Progenitor cell of endocrine pancreas (in vitro differentiated cells): ENCODE data around the gene HERPUD1. TPM values are rescaled to one million over a fixed set of nuclear protein-coding genes. Genes with fewer than 3 reads are reported as not detected.

Experiments used
- DNase-seq: peaks from one replicate; pipeline ENCODE4 v3.0.0; 2021; ENCODE audit warnings: low spot score; ENCODE audit not compliant: unreplicated experiment
- H3K27ac Mint-ChIP-seq: 2 replicates; pipeline ENCODE4 v1.8.0; 2021; ENCODE audit warnings: mild to moderate bottlenecking, moderate library complexity, mixed read lengths
- H3K27me3 Mint-ChIP-seq: 2 replicates; pipeline ENCODE4 v1.8.0; 2021; ENCODE audit warnings: mixed read lengths
- H3K36me3 Mint-ChIP-seq: 2 replicates; pipeline ENCODE4 v1.8.0; 2022; ENCODE audit warnings: mixed read lengths; ENCODE audit not compliant: insufficient read depth
- H3K4me1 Mint-ChIP-seq: 2 replicates; pipeline ENCODE4 v1.8.0; 2021; ENCODE audit warnings: low read depth, mixed read lengths
- H3K4me3 Mint-ChIP-seq: 2 replicates; pipeline ENCODE4 v1.8.0; 2021; ENCODE audit warnings: low read depth, mild to moderate bottlenecking, moderate library complexity, mixed read lengths
- H3K9me3 Mint-ChIP-seq: 2 replicates; pipeline ENCODE4 v1.8.0; 2021; ENCODE audit warnings: low read depth, mixed read lengths
- CTCF ChIP-seq: fragments of 200-600 bp; sonication (generic); IDR thresholded peaks from one replicate; pipeline ENCODE4 v1.5.0; 2021; ENCODE audit warnings: antibody characterized with exemption, mild to moderate bottlenecking; ENCODE audit not compliant: unreplicated experiment
- total RNA-seq: library from RNA; stranded (reverse); gene quantifications from 2 replicates; pipeline ENCODE4 v1.2.1, GENCODE V29; 2021

HERPUD1 gene
- total RNA-seq, 1 donor from 2014 or later: 70.0 TPM

GRCh38 chr16:56948234-56948633, 16.3 kb downstream of the HERPUD1 start:
- Mint-ChIP-seq H3K9me3 (no peaks in the 10 kb centered on the region), H3K27me3 (no peaks in the 10 kb centered on the region), H3K4me3 (no peak overlapping the region), H3K4me1 (peaks cover 4% of the 10 kb centered on the region), H3K36me3 (peaks cover 9% of the 10 kb centered on the region), H3K27ac (no peak overlapping the region)
- no peak for TF ChIP-seq CTCF
- DNase-seq: no peak

GRCh38 chr16:56950051-56950450, 18.1 kb downstream of the HERPUD1 start:
- Mint-ChIP-seq H3K27ac (no peak overlapping the region), H3K4me3 (no peak overlapping the region), H3K27me3 (no peaks in the 10 kb centered on the region), H3K4me1 (peaks cover 2% of the 10 kb centered on the region), H3K36me3 (peaks cover 4% of the 10 kb centered on the region), H3K9me3 (no peaks in the 10 kb centered on the region)
- no peak for DNase-seq
- TF ChIP-seq CTCF: no peak

GRCh38 chr16:56950455-56950854, 18.5 kb downstream of the HERPUD1 start:
- no peaks in the 10 kb centered on the region for H3K9me3 Mint-ChIP-seq
- H3K36me3 Mint-ChIP-seq: peaks cover 4% of the 10 kb centered on the region
- H3K4me3 Mint-ChIP-seq: no peak overlapping the region
- no peak overlapping the region for H3K27ac Mint-ChIP-seq
- peaks cover 2% of the 10 kb centered on the region for H3K4me1 Mint-ChIP-seq
- no peak for TF ChIP-seq CTCF
- DNase-seq: no peak
- H3K27me3 Mint-ChIP-seq: no peaks in the 10 kb centered on the region

GRCh38 chr16:56950881-56951771, 19.2 kb downstream of the HERPUD1 start:
- DNase-seq: peak; percentile 17
- H3K36me3 Mint-ChIP-seq: peaks cover 4% of the 10 kb centered on the region
- H3K4me1 Mint-ChIP-seq: peaks cover 2% of the 10 kb centered on the region
- H3K27ac Mint-ChIP-seq: peak overlapping the region; percentile 32
- no peaks in the 10 kb centered on the region for H3K9me3 Mint-ChIP-seq
- no peaks in the 10 kb centered on the region for H3K27me3 Mint-ChIP-seq
- H3K4me3 Mint-ChIP-seq: no peak overlapping the region
- peak; percentile 63 for TF ChIP-seq CTCF

GRCh38 chr16:56953006-56953405, 21.1 kb downstream of the HERPUD1 start:
- no peak overlapping the region for H3K27ac Mint-ChIP-seq

More at GRCh38 chr16:56953006-56953405, 21.1 kb downstream of the HERPUD1 start:
- no peak for DNase-seq
- Mint-ChIP-seq H3K4me3 (no peak overlapping the region), H3K27me3 (no peaks in the 10 kb centered on the region), H3K36me3 (no peaks in the 10 kb centered on the region), H3K9me3 (no peaks in the 10 kb centered on the region), H3K4me1 (peaks cover 2% of the 10 kb centered on the region)
- TF ChIP-seq CTCF: no peak
